Keratinocyte (primary cell): ENCODE measurements around the gene EPHB1. TPM values are rescaled to one million over a fixed set of nuclear protein-coding genes. Genes with fewer than 3 reads are reported as not detected.

Source experiments
- DNase-seq: peaks from one replicate; pipeline ENCODE4 v3.0.0-alpha.2; 2011; ENCODE audit warnings: low read depth, missing footprints, low spot score
- FAIRE-seq: peaks from 2 replicates; lab custom pipeline; 2011; peaks lifted over from hg19 to GRCh38; lab: Jason Lieb, UNC
- H2AFZ ChIP-seq: 2 replicates; pipeline ENCODE4 v1.6.0; 2012; ENCODE audit warnings: low read length, control low read depth, inconsistent platforms; ENCODE audit not compliant: control insufficient read depth
- H3K27ac ChIP-seq: 2 replicates; pipeline ENCODE4 v1.5.1; 2011; ENCODE audit warnings: low read length; ENCODE audit not compliant: control insufficient read depth, insufficient read depth
- H3K27me3 ChIP-seq: 3 replicates; pipeline ENCODE4 v1.6.0; 2011; ENCODE audit warnings: low read length; ENCODE audit not compliant: control insufficient read depth, insufficient read depth; ENCODE audit errors: extremely low read depth
- H3K36me3 ChIP-seq, 2 experiments: 2 replicates in 1 of 2; 3 replicates in 1 of 2; pipeline ENCODE4 v1.5.1; 2011; ENCODE audit warnings: low read length in 2 of 2, mild to moderate bottlenecking in 1 of 2; ENCODE audit not compliant: control insufficient read depth in 2 of 2, insufficient read depth in 2 of 2; ENCODE audit errors: extremely low read depth in 1 of 2
- H3K4me1 ChIP-seq: 3 replicates; pipeline ENCODE4 v1.5.1; 2011; ENCODE audit warnings: low read length; ENCODE audit not compliant: control insufficient read depth, insufficient read depth; ENCODE audit errors: extremely low read depth
- H3K4me2 ChIP-seq: 3 replicates; pipeline ENCODE4 v1.6.0; 2011; ENCODE audit warnings: low read depth, low read length; ENCODE audit not compliant: control insufficient read depth, insufficient read depth; ENCODE audit errors: extremely low read depth
- H3K4me3 ChIP-seq, 3 experiments: fragments of 200-600 bp in 1 of 3; sonication (generic) in 1 of 3; 2 replicates in 2 of 3; 3 replicates in 1 of 3; pipeline ENCODE4 v1.5.1; 2011 to 2016; ENCODE audit warnings: low read length in 3 of 3, mild to moderate bottlenecking in 3 of 3, control low read depth in 2 of 3, inconsistent platforms in 1 of 3, low read depth in 1 of 3, mixed read lengths in 1 of 3, mixed run types in 1 of 3, moderate library complexity in 1 of 3; ENCODE audit not compliant: control insufficient read depth in 2 of 3, insufficient read depth in 2 of 3; ENCODE audit errors: extremely low read depth in 1 of 3
- H3K79me2 ChIP-seq: 2 replicates; pipeline ENCODE4 v1.6.0; 2012; ENCODE audit warnings: low read length; ENCODE audit not compliant: control insufficient read depth, insufficient read depth
- H3K9ac ChIP-seq: 3 replicates; pipeline ENCODE4 v1.6.0; 2011; ENCODE audit warnings: low read length; ENCODE audit not compliant: control insufficient read depth, insufficient read depth; ENCODE audit errors: extremely low read depth
- H3K9me1 ChIP-seq: 3 replicates; pipeline ENCODE4 v1.6.0; 2011; ENCODE audit warnings: low read length; ENCODE audit not compliant: control insufficient read depth, insufficient read depth; ENCODE audit errors: extremely low read depth
- H3K9me3 ChIP-seq: 2 replicates; pipeline ENCODE4 v1.5.1; 2012; ENCODE audit warnings: low read depth, low read length; ENCODE audit not compliant: control insufficient read depth
- H4K20me1 ChIP-seq: 3 replicates; pipeline ENCODE4 v1.6.0; 2011; ENCODE audit warnings: low read length; ENCODE audit not compliant: control insufficient read depth, insufficient read depth; ENCODE audit errors: extremely low read depth
- EZH2 ChIP-seq: IDR thresholded peaks from one replicate; pipeline ENCODE4 v1.6.1; 2012; ENCODE audit warnings: inconsistent platforms, mild to moderate bottlenecking, low read length, moderate library complexity
- dilution Hi-C: fragments of 300-500 bp; cut with MboI; formaldehyde crosslinking; loops from one replicate; pipeline ENCODE4 v1.7.0; 2020; ENCODE audit warnings: low sequenced_read_pairs; ENCODE audit not compliant: extremely low pct_ligation_motif_present
- polyA plus RNA-seq, 5 experiments: library from polyadenylated mRNA; depleted of rRNA in 3 of 5; stranded (reverse) in 3 of 5; stranded (forward) in 1 of 5; unstranded in 1 of 5; fragments of >200 nt; gene quantifications; 1 replicate in 1 of 5; 2 replicates in 3 of 5; 3 replicates in 1 of 5; pipeline versions ENCODE4 v1.2.1 to v1.2.3, GENCODE V29; 2011 to 2012; ENCODE audit warnings: missing spikeins in 2 of 5, low read depth in 1 of 5, low replicate concordance in 1 of 5
- TF ChIP-seq, protein P1 (sequence below), 3 experiments: IDR thresholded peaks in 1 of 3; conservative IDR thresholded peaks in 1 of 3; optimal IDR thresholded peaks in 1 of 3; 2 replicates in 2 of 3; 3 replicates in 1 of 3; pipeline versions ENCODE3 to v1.5.1; 2011; ENCODE audit warnings: low read length in 3 of 3, mild to moderate bottlenecking in 3 of 3, moderate library complexity in 2 of 3, control low read depth in 1 of 3, inconsistent platforms in 1 of 3; ENCODE audit not compliant: insufficient read depth in 2 of 3; ENCODE audit errors: extremely low read depth in 1 of 3

The EPHB1 gene
- polyA plus RNA-seq, 1 donor (not counting 4 experiments of a cell fraction or from before 2014, with no cell fraction given), result 0.01 TPM

DNA sequence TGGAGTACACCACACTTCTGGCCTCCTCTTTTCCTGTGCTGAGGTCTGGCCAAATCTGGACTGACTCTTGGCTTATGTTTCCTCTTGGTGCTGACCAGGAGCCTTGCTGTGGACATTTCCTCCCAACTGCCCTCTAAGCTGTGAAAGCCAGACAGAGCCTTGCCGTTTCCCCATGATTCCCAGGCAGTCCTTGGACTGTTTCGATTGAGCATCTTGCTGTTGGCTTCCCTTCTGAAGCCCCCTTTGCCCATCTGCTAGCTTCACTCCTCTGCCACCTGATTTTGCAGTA is 110.5 kb downstream of the EPHB1 start:
- dilution Hi-C loops, result no loop called here
- Histone ChIP-seq H3K27me3 (no peaks in the 10 kb centered on the region), H3K36me3 (no peaks in the 10 kb centered on the region), H3K4me1 (no peaks in the 10 kb centered on the region), H3K4me2 (no peak overlapping the region), H3K4me3 (no peak overlapping the region), H3K9me1 (no peaks in the 10 kb centered on the region), H3K9me3 (no peaks in the 10 kb centered on the region), H3K27ac (no peak overlapping the region), H3K9ac (no peak overlapping the region), H2AFZ (no peak overlapping the region), H4K20me1 (no peaks in the 10 kb centered on the region), H3K79me2 (no peaks in the 10 kb centered on the region)
- DNase-seq (no peak), FAIRE-seq (no peak)
- TF ChIP-seq EZH2, result no peak
- TF ChIP-seq, protein P1, sequence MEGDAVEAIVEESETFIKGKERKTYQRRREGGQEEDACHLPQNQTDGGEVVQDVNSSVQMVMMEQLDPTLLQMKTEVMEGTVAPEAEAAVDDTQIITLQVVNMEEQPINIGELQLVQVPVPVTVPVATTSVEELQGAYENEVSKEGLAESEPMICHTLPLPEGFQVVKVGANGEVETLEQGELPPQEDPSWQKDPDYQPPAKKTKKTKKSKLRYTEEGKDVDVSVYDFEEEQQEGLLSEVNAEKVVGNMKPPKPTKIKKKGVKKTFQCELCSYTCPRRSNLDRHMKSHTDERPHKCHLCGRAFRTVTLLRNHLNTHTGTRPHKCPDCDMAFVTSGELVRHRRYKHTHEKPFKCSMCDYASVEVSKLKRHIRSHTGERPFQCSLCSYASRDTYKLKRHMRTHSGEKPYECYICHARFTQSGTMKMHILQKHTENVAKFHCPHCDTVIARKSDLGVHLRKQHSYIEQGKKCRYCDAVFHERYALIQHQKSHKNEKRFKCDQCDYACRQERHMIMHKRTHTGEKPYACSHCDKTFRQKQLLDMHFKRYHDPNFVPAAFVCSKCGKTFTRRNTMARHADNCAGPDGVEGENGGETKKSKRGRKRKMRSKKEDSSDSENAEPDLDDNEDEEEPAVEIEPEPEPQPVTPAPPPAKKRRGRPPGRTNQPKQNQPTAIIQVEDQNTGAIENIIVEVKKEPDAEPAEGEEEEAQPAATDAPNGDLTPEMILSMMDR (optimal IDR thresholded peaks at IDR 0.05 in 1 of 3, IDR thresholded peaks at IDR 0.05 in 1 of 3, conservative IDR thresholded peaks at IDR 0.05 in 1 of 3; ENCODE audit: extremely low read depth in 1 of 3, insufficient read depth in 2 of 3, low read length in 3 of 3), result no peak

DNA sequence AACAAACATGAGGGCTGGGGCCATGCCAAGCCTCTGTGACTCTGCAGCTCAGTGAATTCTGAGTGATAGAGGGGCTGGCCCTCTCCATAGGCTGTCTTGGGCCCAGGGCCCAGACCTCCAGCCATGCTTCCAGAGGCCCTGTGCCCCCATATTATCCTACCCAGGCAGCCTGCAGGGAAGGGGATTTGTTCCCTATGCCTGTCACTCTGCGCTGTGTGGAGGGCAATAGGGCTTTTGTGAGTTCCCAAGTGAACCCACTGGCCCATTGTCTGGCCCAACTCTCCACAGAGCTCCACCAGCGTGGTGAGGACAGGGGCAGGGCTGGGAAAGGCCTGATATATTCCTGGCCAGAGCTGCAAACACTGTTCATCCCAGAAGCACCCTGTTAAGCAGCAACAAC is 113.2 kb downstream of the EPHB1 start:
- FAIRE-seq, result no peak
- dilution Hi-C loops, result no loop called here
- TF ChIP-seq, protein P1 (optimal IDR thresholded peaks at IDR 0.05 in 1 of 3, IDR thresholded peaks at IDR 0.05 in 1 of 3, conservative IDR thresholded peaks at IDR 0.05 in 1 of 3; ENCODE audit: extremely low read depth in 1 of 3, insufficient read depth in 2 of 3, low read length in 3 of 3), result no peak
- no peak for TF ChIP-seq EZH2

More for the DNA sequence above, 113.2 kb downstream of the EPHB1 start:
- Histone ChIP-seq H3K4me3 (no peak overlapping the region), H2AFZ (no peak overlapping the region), H3K79me2 (no peaks in the 10 kb centered on the region), H3K4me1 (no peaks in the 10 kb centered on the region), H3K9me1 (no peaks in the 10 kb centered on the region), H3K27me3 (no peaks in the 10 kb centered on the region), H4K20me1 (no peaks in the 10 kb centered on the region), H3K4me2 (no peak overlapping the region), H3K36me3 (no peaks in the 10 kb centered on the region), H3K27ac (no peak overlapping the region), H3K9ac (no peak overlapping the region), H3K9me3 (no peaks in the 10 kb centered on the region)
- DNase-seq, result no peak
